ENCODE results near the gene EARS2.

EARS2 gene

DNA sequence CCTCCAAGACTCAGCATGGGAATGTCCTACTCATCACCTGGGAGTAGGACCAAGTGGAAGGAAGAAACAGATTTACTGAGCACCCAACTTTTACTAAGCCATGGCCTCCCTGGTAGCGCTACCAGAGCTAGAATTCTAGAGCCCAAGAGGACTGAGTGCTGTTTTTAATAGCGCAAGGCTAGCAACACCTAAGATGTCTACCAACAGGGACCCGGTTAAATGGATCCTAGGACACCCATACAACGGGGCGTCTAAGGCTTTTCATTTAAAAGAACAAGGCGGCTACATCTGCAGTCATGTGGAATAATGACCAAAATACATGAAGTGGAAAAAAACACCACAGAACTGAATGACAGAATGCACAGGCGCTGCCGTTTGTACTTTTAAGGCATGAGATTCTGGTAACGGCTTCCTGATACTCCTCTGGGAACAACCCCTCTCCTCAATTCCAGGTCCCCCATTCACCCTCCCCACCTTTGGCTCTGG is 51.9 kb downstream of the EARS2 start:
- Histone ChIP-seq H3K4me2 (ENCODE audit: low read depth, low read length) (no peak overlapping the region), H3K27me3 (replicated peaks; ENCODE audit: insufficient read depth, low read length) (no peaks in the 10 kb centered on the region), H3K36me3 (replicated peaks; ENCODE audit: insufficient read depth, low read length) (no peaks in the 10 kb centered on the region), H2AFZ (ENCODE audit: low read length) (no peak overlapping the region), H3K4me1 (ENCODE audit: low read length) (0 out of 2 replicates have a peak, but pooled peaks cover 5% of the 10 kb centered on the region), H3K27ac (ENCODE audit: low read length) (no peak overlapping the region), H3K9me2 (replicated peaks; ENCODE audit: insufficient read depth, low read length) (no peaks in the 10 kb centered on the region), H3K9ac (ENCODE audit: low read length) (no peak overlapping the region), H3K4me3 (ENCODE audit: low read length) (no peak overlapping the region), H3K9me3 (replicated peaks; ENCODE audit: insufficient read depth, low read length) (no peaks in the 10 kb centered on the region), H4K20me1 (ENCODE audit: insufficient read depth, low read length) (peaks cover 47% of the 10 kb centered on the region), H3K79me2 (ENCODE audit: low read length) (peaks cover 98% of the 10 kb centered on the region), H3F3A (ENCODE audit: insufficient read depth, low read length) (no peaks in the 10 kb centered on the region)
- DNase-seq: no peak
- TF ChIP-seq EZH2 (optimal IDR thresholded peaks at IDR 0.05; ENCODE audit: low read depth, low read length): no peak
- TF ChIP-seq CTCF (IDR thresholded peaks at IDR 0.05; ENCODE audit: low read length): no peak
- no peak for TF ChIP-seq EZH2phosphoT487 (IDR thresholded peaks at IDR 0.05; ENCODE audit: low read length)

DNA sequence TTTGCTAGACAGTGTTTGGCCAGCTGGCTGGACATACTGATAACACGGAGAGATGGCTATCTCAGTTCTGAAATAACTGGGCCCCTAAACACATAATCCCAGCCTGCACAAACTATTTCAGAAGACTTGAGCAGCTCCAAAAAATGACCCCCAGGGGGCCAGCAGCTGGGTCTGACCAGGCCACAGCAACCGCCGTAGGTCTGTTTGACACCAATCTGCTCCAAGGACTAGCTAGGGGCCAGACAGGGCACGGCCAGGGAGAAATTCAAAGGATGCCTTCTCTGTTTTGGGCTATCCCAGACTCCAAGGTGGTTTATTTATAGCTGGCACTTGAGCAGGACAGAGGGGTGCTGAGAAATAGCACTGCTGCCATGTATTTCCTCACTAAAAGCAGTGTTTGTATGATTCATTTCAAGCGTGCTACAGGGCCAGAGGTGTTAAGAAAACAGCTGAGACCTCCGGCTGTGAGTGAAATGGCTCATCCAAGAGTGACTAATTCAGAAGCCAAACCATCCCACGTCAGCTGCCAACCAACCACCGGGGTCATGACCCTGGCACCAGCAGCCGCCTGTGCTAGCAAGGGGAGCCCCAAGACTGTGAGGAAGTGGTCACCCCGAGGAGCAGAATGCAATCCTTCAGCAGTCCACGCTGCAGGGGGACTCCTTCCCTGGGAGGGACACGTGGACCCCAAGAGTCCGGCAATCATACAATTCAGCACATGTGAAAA is 52.5 kb downstream of the EARS2 start:
- no peaks in the 10 kb centered on the region for H3K9me3 ChIP-seq (replicated peaks; ENCODE audit: insufficient read depth, low read length)
- H3F3A ChIP-seq (ENCODE audit: insufficient read depth, low read length): no peaks in the 10 kb centered on the region
- no peaks in the 10 kb centered on the region for H3K36me3 ChIP-seq (replicated peaks; ENCODE audit: insufficient read depth, low read length)
- peaks cover 99% of the 10 kb centered on the region for H3K79me2 ChIP-seq (ENCODE audit: low read length)
- DNase-seq: no peak
- 0 out of 2 replicates have a peak, but pooled peaks cover 5% of the 10 kb centered on the region for H3K4me1 ChIP-seq (ENCODE audit: low read length)
- no peaks in the 10 kb centered on the region for H3K9me2 ChIP-seq (replicated peaks; ENCODE audit: insufficient read depth, low read length)
- H3K27ac ChIP-seq (ENCODE audit: low read length): no peak overlapping the region
- H3K4me2 ChIP-seq (ENCODE audit: low read depth, low read length): no peak overlapping the region
- no peak overlapping the region for H3K4me3 ChIP-seq (ENCODE audit: low read length)
- H2AFZ ChIP-seq (ENCODE audit: low read length): no peak overlapping the region
- no peak for TF ChIP-seq EZH2 (optimal IDR thresholded peaks at IDR 0.05; ENCODE audit: low read depth, low read length)
- TF ChIP-seq CTCF (IDR thresholded peaks at IDR 0.05; ENCODE audit: low read length): no peak
- TF ChIP-seq EZH2phosphoT487 (IDR thresholded peaks at IDR 0.05; ENCODE audit: low read length): no peak
- no peaks in the 10 kb centered on the region for H3K27me3 ChIP-seq (replicated peaks; ENCODE audit: insufficient read depth, low read length)
- no peak overlapping the region for H3K9ac ChIP-seq (ENCODE audit: low read length)
- peaks cover 53% of the 10 kb centered on the region for H4K20me1 ChIP-seq (ENCODE audit: insufficient read depth, low read length)

DNA sequence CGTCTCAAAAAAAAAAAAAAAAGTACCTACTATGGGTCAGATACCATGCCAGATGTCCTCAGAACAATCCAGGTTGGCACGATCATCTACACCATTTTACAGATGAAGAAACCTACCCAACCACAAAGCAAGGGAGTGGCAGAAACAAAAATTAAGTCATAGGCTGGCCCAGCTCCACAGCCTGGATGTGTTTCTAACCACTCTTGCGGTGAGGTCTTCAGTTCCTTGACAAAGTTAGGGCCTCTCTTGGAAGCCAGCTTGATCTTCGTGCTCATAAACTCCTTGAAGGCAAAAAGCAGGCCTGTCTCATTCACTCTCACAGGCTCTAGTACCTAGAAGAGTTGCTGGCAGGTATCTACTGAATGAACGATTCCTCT is 53.1 kb downstream of the EARS2 start:
- no peak overlapping the region for H3K27ac ChIP-seq (ENCODE audit: low read length)
- no peak for DNase-seq
- H2AFZ ChIP-seq (ENCODE audit: low read length): no peak overlapping the region
- H3K9me2 ChIP-seq (replicated peaks; ENCODE audit: insufficient read depth, low read length): no peaks in the 10 kb centered on the region
- H3K27me3 ChIP-seq (replicated peaks; ENCODE audit: insufficient read depth, low read length): no peaks in the 10 kb centered on the region
- TF ChIP-seq EZH2 (optimal IDR thresholded peaks at IDR 0.05; ENCODE audit: low read depth, low read length) (no peak), EZH2phosphoT487 (IDR thresholded peaks at IDR 0.05; ENCODE audit: low read length) (no peak), CTCF (IDR thresholded peaks at IDR 0.05; ENCODE audit: low read length) (no peak)
- no peak overlapping the region for H3K4me2 ChIP-seq (ENCODE audit: low read depth, low read length)
- no peak overlapping the region for H3K9ac ChIP-seq (ENCODE audit: low read length)
- H3F3A ChIP-seq (ENCODE audit: insufficient read depth, low read length): no peaks in the 10 kb centered on the region
- H3K36me3 ChIP-seq (replicated peaks; ENCODE audit: insufficient read depth, low read length): no peaks in the 10 kb centered on the region
- no peaks in the 10 kb centered on the region for H3K9me3 ChIP-seq (replicated peaks; ENCODE audit: insufficient read depth, low read length)
- no peak overlapping the region for H3K4me3 ChIP-seq (ENCODE audit: low read length)
- peaks cover 57% of the 10 kb centered on the region for H4K20me1 ChIP-seq (ENCODE audit: insufficient read depth, low read length)
- 0 out of 2 replicates have a peak, but pooled peaks cover 5% of the 10 kb centered on the region for H3K4me1 ChIP-seq (ENCODE audit: low read length)
- peaks cover 99% of the 10 kb centered on the region for H3K79me2 ChIP-seq (ENCODE audit: low read length)
